ENCODE measurements around the gene PRR3. TPM values are rescaled to one million over a fixed set of nuclear protein-coding genes. Genes with fewer than 3 reads are reported as not detected.
A peak's percentile ranks its signal among the peaks of the same experiment; 100 is the strongest.
"Not testable (repeated sequence)": the region's sequence is repeated elsewhere in the genome, so short reads cannot be mapped to it uniquely, and the experiment has no call there.

Gene PRR3
- total RNA-seq, 2 donors from 2014 or later = 6.9 to 10.4 TPM

DNA sequence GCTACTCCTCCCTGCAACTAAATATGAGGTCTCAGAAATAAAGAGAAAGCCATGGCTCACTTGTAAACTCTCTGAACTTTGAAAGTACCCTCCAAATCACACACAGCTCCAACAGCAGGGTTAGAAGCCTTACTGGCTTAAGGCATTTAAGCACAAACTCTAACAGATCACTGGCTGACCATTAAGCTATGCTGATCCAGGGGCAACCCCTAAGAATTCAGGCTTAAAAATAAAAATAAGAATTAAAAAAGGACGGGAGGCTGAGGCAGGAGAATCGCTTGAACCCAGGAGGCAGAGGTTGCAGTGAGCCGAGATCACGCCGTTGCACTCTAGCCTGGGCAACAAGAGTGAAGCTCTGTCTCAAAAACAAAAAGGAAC, 45.9 kb upstream of the PRR3 start:
- H3K27ac ChIP-seq = no peak overlapping the region
- H3K4me1 ChIP-seq = no peaks in the 10 kb centered on the region
- H3K4me3 ChIP-seq = no peak overlapping the region
- no peaks in the 10 kb centered on the region for H3K36me3 ChIP-seq (replicated peaks in 1 of 2; ENCODE audit: insufficient read depth in 1 of 2, low read depth in 2 of 2)
- no peak for DNase-seq
- no peaks in the 10 kb centered on the region for H3K9me3 ChIP-seq
- H3K27me3 ChIP-seq = no peaks in the 10 kb centered on the region
- no peak for ATAC-seq
- WGBS, 2 donors = 65 to 68% methylated on average over 5 of the region's 5 CpGs
- intact Hi-C loops (cut with DNase I) = no loop called here
- TF ChIP-seq POLR2A (IDR thresholded peaks at IDR 0.05) = no peak
- TF ChIP-seq, protein P1, sequence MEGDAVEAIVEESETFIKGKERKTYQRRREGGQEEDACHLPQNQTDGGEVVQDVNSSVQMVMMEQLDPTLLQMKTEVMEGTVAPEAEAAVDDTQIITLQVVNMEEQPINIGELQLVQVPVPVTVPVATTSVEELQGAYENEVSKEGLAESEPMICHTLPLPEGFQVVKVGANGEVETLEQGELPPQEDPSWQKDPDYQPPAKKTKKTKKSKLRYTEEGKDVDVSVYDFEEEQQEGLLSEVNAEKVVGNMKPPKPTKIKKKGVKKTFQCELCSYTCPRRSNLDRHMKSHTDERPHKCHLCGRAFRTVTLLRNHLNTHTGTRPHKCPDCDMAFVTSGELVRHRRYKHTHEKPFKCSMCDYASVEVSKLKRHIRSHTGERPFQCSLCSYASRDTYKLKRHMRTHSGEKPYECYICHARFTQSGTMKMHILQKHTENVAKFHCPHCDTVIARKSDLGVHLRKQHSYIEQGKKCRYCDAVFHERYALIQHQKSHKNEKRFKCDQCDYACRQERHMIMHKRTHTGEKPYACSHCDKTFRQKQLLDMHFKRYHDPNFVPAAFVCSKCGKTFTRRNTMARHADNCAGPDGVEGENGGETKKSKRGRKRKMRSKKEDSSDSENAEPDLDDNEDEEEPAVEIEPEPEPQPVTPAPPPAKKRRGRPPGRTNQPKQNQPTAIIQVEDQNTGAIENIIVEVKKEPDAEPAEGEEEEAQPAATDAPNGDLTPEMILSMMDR (IDR thresholded peaks at IDR 0.05) = no peak

DNA sequence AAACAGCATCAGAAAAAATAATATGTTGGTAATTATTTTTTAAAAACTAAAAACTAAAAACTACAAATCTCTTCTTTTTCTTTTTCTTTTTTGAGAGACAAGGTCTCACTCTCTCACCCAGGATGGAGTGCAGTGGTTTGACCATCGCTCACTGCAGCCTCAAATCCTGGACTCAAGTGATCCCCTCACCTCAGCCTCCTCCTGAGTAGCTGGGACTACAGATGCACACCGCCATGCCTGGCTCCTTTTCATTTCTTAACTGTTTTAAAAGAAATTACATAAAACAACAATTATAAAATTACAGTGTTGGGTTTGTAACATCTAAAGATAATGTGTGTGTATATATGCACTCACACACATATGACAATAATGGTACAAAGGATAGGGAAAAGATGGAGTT, 43.6 kb upstream of the PRR3 start:
- ATAC-seq (no peak), DNase-seq (no peak)
- Histone ChIP-seq H3K27ac (no peak overlapping the region), H3K27me3 (no peaks in the 10 kb centered on the region), H3K36me3 (replicated peaks in 1 of 2; ENCODE audit: insufficient read depth in 1 of 2, low read depth in 2 of 2) (no peaks in the 10 kb centered on the region), H3K4me3 (no peak overlapping the region), H3K4me1 (no peaks in the 10 kb centered on the region), H3K9me3 (no peaks in the 10 kb centered on the region)
- intact Hi-C loops (cut with DNase I) = no loop called here
- WGBS, 2 donors = 91 to 92% methylated on average over 2 of the region's 2 CpGs
- TF ChIP-seq, protein P1 (IDR thresholded peaks at IDR 0.05) = no peak
- TF ChIP-seq POLR2A (IDR thresholded peaks at IDR 0.05) = no peak

DNA sequence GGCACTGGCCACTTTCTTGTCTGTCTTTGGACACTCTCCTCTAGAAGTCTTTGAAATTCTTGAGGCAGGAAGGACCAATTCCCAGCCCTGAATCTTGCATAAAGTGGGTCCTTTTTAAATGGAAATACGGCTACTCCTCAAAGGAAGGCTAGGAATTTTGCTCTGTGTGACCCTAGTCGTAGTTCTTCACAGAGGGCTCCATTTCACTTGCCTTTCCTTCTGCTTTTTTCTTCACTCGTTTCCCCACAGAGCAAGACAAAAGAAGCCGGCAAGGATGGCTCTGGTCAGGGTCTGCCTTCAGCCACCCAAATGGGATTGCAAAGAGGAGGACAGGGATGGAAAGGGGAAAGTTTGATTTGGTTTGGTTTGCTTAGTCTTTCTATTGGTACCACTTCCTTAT, 42.0 kb upstream of the PRR3 start:
- intact Hi-C loops (cut with DNase I) = no loop called here
- DNase-seq (no peak), ATAC-seq (no peak)
- Histone ChIP-seq H3K27me3 (no peaks in the 10 kb centered on the region), H3K9me3 (no peaks in the 10 kb centered on the region), H3K27ac (peak overlapping the region in 2 of 4 donors; percentile 92 to 99), H3K4me1 (no peaks in the 10 kb centered on the region), H3K36me3 (replicated peaks in 1 of 2; ENCODE audit: insufficient read depth in 1 of 2, low read depth in 2 of 2) (no peaks in the 10 kb centered on the region), H3K4me3 (no peak overlapping the region)
- TF ChIP-seq POLR2A (IDR thresholded peaks at IDR 0.05) = no peak
- TF ChIP-seq, protein P1 (IDR thresholded peaks at IDR 0.05) = no peak
- 34 to 56% methylated on average over 4 of the region's 4 CpGs for WGBS, 2 donors

- Histone ChIP-seq H3K4me1 (no peaks in the 10 kb centered on the region), H3K27me3 (no peaks in the 10 kb centered on the region), H3K9me3 (no peaks in the 10 kb centered on the region), H3K36me3 (replicated peaks in 1 of 2; ENCODE audit: insufficient read depth in 1 of 2, low read depth in 2 of 2) (no peaks in the 10 kb centered on the region), H3K4me3 (peak overlapping the region; percentile 11 to 25), H3K27ac (peak overlapping the region; percentile 88 to 99 (median 90))
- DNase-seq = peak; percentile 87 to 95 (median 90)
- peak; percentile 97 for ATAC-seq
- TF ChIP-seq POLR2A (IDR thresholded peaks at IDR 0.05) = peak; percentile 41 to 93 (median 89)
- TF ChIP-seq, protein P1 (IDR thresholded peaks at IDR 0.05) = no peak
- intact Hi-C loops (cut with DNase I) = no loop called here
- 2 to 3% methylated on average over 33 of the region's 33 CpGs for WGBS, 2 donors
Measured at GRCh38 chr6:30515944-30516753, 40.9 kb upstream of the PRR3 start.

- ATAC-seq; intact Hi-C loops (cut with DNase I): not testable (repeated sequence)
- 57 to 73% methylated on average over 9 of the region's 9 CpGs for WGBS, 2 donors
Measured at GRCh38 chr6:30516754-30517076, 40.4 kb upstream of the PRR3 start.

GRCh38 chr6:30517767-30518504, 39.2 kb upstream of the PRR3 start:
- not testable (repeated sequence) for DNase-seq, H3K27ac ChIP-seq
- WGBS, 2 donors = 92 to 96% methylated on average over 6 to 19 of the region's 21 CpGs

More at GRCh38 chr6:30516754-30517076, 40.4 kb upstream of the PRR3 start:
- DNase-seq; H3K9me3 ChIP-seq; H3K27me3 ChIP-seq; H3K36me3 ChIP-seq (replicated peaks in 1 of 2; ENCODE audit: insufficient read depth in 1 of 2, low read depth in 2 of 2); H3K4me1 ChIP-seq: not testable (repeated sequence)
- Histone ChIP-seq H3K4me3 (peak overlapping the region in 1 of 2 donors; percentile 25), H3K27ac (peak overlapping the region in 3 of 4 donors; percentile 89 to 99 (median 92))

DNA sequence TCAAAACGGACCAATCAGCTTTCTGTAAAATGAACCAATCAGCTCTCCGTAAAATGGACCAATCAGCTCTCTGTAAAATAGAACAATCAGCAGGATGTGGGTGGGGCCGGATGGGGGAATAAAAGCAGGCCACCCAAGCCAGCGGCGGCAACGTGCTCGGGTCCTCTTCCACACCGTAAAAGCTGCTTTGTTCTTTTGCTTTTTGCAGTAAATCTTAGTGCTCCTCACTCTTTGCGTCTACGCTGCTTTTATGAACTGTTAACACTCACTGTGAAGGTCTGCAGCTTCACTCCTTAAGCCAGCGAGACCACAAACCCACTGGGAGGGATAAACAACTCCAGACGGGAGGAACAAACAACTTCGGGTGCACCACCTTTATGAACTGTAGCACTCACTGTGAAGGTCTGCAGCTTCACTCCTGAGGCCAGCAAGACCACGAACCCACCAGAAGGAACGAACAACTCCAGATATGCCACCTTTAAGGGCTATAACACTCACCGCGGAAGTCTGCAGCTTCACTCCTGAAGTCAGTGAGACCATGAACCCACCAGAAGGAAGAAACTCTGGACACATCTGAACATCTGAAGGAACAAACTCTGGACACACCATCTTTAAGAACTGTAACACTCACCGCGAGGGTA, 38.5 kb upstream of the PRR3 start:
- H3K9me3 ChIP-seq; DNase-seq; H3K27ac ChIP-seq; H3K27me3 ChIP-seq; ATAC-seq; intact Hi-C loops (cut with DNase I); H3K4me1 ChIP-seq; H3K4me3 ChIP-seq; H3K36me3 ChIP-seq (replicated peaks in 1 of 2; ENCODE audit: insufficient read depth in 1 of 2, low read depth in 2 of 2): not testable (repeated sequence)
- 72 to 81% methylated on average over 18 to 19 of the region's 19 CpGs for WGBS, 2 donors

More at GRCh38 chr6:30517767-30518504, 39.2 kb upstream of the PRR3 start:
- H3K36me3 ChIP-seq (replicated peaks in 1 of 2; ENCODE audit: insufficient read depth in 1 of 2, low read depth in 2 of 2); intact Hi-C loops (cut with DNase I); H3K4me3 ChIP-seq; H3K4me1 ChIP-seq; H3K9me3 ChIP-seq; H3K27me3 ChIP-seq; ATAC-seq: not testable (repeated sequence)

Measured in body of pancreas (tissue), 4 donors.